ENCODE data around the gene CACNB2.

DNA sequence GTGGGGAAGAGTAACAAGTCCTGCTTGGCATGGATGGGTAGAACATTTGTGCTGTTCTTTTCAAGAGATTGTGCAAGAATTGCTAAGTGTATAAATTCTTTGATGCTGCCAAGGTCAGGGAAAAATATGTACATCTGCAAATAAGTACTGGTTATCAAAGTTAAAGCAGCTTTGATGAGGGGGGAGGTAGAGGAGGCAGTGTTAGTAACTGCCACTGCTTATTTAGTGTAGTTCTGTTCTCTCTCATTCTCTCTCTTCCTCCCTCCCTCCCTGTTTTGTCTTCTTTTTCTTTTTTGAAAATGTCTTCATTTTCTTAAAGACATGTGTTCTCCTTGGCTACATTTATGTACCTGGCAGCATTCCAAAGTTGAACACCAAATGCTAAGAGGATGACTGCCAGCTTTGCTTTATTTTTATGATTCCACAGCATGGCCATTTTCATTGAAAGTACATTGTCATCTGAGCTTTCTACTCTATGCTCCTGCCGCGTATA, 18.6 kb downstream of the CACNB2 start:
- TF ChIP-seq POLR2A (IDR thresholded peaks at IDR 0.05) = no peak
- TF ChIP-seq POLR2AphosphoS5 (IDR thresholded peaks at IDR 0.05) = peak; percentile 97
- no peak for TF ChIP-seq EP300 (IDR thresholded peaks at IDR 0.05)
- TF ChIP-seq, protein P1, sequence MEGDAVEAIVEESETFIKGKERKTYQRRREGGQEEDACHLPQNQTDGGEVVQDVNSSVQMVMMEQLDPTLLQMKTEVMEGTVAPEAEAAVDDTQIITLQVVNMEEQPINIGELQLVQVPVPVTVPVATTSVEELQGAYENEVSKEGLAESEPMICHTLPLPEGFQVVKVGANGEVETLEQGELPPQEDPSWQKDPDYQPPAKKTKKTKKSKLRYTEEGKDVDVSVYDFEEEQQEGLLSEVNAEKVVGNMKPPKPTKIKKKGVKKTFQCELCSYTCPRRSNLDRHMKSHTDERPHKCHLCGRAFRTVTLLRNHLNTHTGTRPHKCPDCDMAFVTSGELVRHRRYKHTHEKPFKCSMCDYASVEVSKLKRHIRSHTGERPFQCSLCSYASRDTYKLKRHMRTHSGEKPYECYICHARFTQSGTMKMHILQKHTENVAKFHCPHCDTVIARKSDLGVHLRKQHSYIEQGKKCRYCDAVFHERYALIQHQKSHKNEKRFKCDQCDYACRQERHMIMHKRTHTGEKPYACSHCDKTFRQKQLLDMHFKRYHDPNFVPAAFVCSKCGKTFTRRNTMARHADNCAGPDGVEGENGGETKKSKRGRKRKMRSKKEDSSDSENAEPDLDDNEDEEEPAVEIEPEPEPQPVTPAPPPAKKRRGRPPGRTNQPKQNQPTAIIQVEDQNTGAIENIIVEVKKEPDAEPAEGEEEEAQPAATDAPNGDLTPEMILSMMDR (IDR thresholded peaks at IDR 0.05) = no peak

Data from gastroesophageal sphincter (tissue), 3 donors.